HG03442 (cell line): ENCODE measurements around the gene ZNF543.
"Not testable (repeated sequence)": the region's sequence is repeated elsewhere in the genome, so short reads cannot be mapped to it uniquely, and the experiment has no call there.

Experiments
- ATAC-seq: cut with Tn5 transposase; IDR thresholded peaks from one replicate; pipeline ENCODE4 v1.9.1; 2021; ENCODE audit warnings: mild to moderate bottlenecking, moderate library complexity; ENCODE audit not compliant: unreplicated experiment

ZNF543 gene

DNA sequence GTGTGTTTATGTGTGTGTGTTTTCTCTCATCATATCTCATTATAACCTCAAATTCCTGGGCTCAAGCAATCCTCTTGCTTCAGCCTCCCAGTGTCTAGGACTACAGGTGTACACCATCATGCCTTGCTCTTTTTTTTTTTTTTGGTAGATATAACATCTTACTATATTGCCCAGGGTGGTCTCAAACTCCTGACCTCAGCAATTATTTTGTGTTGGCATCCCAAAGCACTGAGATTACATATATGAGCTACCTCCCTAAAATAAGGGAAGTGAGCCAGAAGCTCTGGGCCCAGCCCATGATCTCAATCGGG lies 448 bp upstream of the ZNF543 start:
- ATAC-seq, result no peak

DNA sequence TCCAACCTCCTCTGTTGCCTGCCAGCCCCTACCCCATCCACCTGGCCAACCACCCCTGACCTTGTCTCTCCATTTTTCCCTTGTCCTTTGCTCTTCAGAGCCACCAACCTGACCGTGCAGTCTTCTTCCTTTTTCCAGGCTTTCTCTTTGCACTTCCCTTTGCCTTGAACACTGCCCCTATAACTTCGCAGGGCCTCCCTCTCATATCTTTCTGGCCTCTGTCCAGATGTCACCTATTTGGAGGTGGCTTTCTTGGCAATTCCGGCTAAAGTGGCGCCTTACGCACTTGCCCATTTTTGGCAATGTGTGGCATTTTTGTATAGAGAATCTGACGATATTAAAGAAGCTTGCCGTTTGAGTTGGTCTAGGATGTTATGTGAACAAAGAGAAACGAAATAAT lies 844 bp downstream of the ZNF543 start:
- ATAC-seq, result no peak

- no peak for ATAC-seq
These were observed 1.5 kb downstream of the ZNF543 start for GRCh38 chr19:57321751-57322150.

DNA sequence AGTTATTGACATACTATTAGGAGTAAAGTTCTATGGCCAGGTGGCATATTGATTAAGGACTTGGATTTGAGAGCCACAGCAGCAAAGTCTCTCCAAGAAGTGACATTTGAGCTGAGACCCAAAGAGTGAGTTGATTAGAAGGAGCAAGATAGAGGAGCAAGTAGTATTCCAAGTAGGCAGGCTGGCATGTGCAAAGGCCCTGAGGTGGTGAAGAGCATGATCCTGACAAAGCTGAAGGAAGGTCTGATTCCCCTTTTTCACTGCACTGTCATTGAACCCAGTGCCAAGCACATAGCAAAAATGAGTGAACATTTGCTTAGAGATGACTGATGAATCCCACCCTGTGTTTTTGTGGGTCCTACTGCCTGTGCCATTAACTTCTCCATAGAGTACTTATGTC lies 4.7 kb downstream of the ZNF543 start:
- ATAC-seq, result no peak

GRCh38 chr19:57327993-57328392 lies 7.7 kb downstream of the ZNF543 start:
- ATAC-seq, result no peak

- ATAC-seq, result no peak
These were observed 13.9 kb downstream of the ZNF543 start for GRCh38 chr19:57334191-57334590.

DNA sequence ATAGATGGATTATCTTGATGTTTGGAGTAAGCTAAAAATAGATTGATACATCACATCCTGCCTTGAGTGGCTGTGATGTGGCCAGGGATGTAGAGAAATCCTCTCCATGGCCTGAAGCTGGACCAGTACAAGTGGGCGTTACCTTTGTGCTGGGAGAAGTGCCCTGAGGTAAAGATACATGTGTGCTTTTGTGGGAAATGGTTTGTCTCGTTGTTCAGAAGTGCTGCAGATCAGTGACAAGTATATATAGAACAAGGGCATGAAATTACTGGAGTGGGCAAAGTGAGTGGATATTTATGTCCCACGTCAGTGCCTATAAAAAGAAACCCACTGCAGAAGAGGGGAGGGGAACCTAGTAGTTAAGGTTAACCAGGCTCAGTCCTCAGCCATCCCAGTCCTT lies 18.6 kb downstream of the ZNF543 start:
- no peak for ATAC-seq

DNA sequence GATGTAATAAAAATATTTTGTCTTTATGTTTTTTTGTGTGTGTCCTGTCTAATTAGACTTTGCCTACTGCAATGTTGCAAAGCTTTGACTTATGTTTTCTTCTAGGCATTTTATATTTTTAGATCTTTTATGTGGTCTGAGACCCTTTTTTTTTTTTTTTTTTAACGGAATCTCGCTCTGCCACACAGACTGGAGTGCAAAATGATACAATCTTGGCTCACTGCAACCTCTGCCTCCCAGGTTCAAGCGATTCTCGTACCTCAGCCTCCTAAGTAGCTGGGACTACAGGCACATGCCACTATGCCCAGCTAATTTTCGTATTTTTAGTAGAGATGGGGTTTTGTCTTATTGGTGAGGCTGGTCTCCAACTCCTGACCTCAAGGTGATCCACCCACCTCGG lies 22.3 kb downstream of the ZNF543 start:
- no peak for ATAC-seq

GRCh38 chr19:57348136-57348535 lies 27.9 kb downstream of the ZNF543 start:
- no peak for ATAC-seq

- ATAC-seq, result peak; percentile 98
These were observed 30.9 kb downstream of the ZNF543 start, which contains the start of gene ZNF304 for GRCh38 chr19:57350877-57351805. Gene ZNF304, plus strand, starts transcription at chr19:57351271. Its CDS starts 394 bp downstream, at chr19:57351665.

GRCh38 chr19:57351867-57352266 lies 31.6 kb downstream of the ZNF543 start:
- no peak for ATAC-seq

DNA sequence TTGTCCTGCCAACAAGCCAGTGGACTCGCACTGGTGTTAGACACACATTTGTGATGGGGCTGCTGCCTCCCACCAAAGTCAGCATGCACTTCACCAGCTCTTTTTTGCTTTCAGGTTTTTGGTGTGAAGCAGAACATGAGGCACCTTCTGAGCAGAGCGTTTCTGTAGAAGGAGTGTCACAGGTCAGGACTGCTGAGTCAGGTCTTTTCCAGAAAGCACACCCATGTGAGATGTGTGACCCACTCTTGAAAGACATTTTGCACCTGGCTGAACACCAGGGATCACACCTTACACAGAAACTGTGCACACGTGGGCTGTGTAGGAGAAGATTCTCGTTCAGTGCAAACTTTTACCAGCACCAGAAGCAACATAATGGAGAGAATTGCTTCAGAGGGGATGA lies 35.6 kb downstream of the ZNF543 start:
- ATAC-seq, result no peak

DNA sequence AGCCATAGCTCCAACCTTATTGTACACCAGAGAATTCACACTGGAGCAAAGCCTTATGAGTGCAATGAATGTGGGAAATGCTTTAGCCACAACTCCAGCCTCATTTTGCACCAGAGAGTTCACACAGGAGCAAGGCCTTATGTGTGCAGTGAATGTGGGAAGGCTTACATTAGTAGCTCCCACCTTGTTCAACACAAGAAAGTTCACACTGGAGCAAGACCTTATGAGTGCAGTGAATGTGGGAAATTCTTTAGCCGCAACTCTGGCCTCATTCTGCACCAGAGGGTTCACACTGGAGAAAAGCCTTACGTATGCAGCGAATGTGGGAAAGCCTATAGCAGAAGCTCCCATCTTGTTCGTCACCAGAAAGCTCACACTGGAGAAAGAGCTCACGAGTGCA lies 37.1 kb downstream of the ZNF543 start:
- ATAC-seq, result no peak

DNA sequence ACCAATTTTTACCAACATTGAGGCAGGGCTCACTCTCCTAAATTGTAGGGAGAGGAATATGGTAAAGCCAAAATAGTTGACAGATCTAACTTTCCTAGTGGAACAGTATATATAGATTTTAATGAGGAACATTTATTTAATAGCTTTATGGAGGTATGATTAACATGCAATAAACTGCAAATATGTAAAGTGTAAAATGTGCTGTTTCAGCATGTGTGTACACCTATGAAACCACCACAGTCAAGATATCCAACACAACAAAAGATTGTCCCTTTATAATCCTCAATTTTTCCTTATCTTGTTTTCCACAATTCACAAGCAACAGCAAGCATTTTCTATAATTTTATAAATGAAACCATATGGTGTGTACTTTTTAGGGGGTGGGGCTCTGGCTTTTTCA lies 39.0 kb downstream of the ZNF543 start:
- ATAC-seq, result no peak

DNA sequence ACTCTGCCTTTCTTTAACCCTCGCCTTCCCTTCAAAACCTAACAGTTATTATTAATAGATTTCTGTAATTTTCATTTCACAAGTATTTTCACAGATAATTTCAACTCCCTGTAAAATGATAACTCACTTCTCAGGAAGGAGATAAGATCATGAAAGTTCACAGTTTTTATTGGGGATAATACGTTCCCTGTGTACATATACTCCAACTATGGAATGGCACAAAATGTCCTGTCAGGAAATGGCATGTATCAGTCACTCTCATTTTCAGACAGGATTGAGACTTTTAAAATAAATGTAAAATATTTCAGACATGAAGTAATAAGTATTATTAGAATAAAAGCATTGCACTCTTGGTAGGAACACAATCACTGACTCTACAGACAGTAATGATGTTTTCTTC lies 42.1 kb downstream of the ZNF543 start:
- no peak for ATAC-seq

DNA sequence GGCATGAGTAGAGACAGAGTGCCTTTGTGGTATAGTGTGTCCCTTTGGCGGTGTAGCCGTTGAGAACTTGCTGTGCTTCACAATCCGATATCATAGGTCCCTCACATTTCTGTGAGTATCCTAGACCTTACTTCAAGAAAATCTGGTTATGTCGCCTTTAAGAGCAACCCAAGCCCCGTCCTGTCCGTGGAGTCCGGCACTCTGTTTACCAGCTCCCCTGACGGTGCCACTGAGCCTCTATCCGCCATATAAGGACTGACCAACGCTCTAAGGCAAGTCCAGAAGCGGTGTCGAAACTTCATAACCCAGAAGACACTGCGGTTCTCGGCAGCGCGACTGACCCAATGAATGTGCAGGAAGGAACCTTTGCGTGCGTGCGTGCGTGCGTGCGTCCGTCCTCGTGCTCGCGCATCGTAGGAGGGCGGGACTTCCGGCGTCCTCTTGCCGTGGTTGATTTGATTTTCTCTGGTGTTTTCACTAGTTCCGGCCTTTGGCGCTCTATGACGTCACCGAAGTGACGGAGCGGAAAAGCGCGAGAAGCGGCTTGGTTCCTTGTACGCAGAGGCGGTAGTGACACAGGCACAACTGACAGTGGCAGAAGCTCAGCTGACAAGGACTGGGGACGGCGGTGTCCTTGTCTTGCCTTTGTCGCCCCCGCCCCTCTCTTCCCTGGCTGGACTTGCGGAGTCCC lies 42.9 kb downstream of the ZNF543 start, which contains the start of the genes TRAPPC2B and ZNF547:
TRAPPC2B (plus strand) TSS at position 555 of the 691 bp plus-strand sequence. CDS start 1,283 bp downstream, outside the sequence.
ZNF547 (plus strand) TSS at position 555 of the 691 bp plus-strand sequence. CDS start 5,005 bp downstream, outside the sequence.
- peak; percentile 94 for ATAC-seq

- ATAC-seq, result peak; percentile 8
These were observed 43.5 kb downstream of the ZNF543 start for GRCh38 chr19:57363688-57364181.

GRCh38 chr19:57366776-57367175 lies 46.5 kb downstream of the ZNF543 start:
- no peak for ATAC-seq

GRCh38 chr19:57374179-57374578 lies 53.9 kb downstream of the ZNF543 start:
- no peak for ATAC-seq

- not testable (repeated sequence) for ATAC-seq
These were observed 54.4 kb downstream of the ZNF543 start for GRCh38 chr19:57374647-57375046.

DNA sequence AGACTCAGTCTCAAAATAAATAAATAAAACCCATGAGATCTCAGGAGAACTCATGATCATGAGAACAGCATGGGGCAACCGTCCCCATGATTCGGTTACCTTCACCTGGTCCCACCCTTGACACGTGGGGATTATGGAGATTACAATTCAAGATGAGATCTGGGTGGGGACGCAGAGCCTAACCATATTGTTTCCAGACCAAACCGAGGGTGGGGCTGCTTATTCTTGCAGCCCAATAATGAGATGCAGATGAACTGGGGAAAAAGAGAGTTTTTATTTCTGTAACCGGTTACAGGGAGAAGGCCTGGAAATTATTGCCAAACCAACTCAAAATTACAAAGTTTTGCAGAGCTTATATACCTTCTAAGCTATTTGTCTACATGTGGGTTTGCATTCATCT lies 55.9 kb downstream of the ZNF543 start:
- no peak for ATAC-seq
